Activated CD4-positive, alpha-beta memory T cell treated with anti-CD3 and anti-CD28 coated beads, Interleukin-2, amount 10 ng/mL, durations not matched to agents 7 days and 5 days (primary cell): ENCODE results near the gene FUT8. TPM values are rescaled to one million over a fixed set of nuclear protein-coding genes. Genes with fewer than 3 reads are reported as not detected.

Experiments
- CTCF ChIA-PET: fragments of 350-600 bp; sonication (Branson Sonifier 250); formaldehyde crosslinking; loops from one replicate; lab custom pipeline; 2021; ENCODE audit warnings: antibody characterized with exemption, inconsistent platforms; lab: Charles Lee
- POLR2A ChIA-PET: fragments of 350-600 bp; sonication (Branson Sonifier 250); formaldehyde crosslinking; loops from one replicate; lab custom pipeline; 2021; ENCODE audit warnings: antibody characterized with exemption; lab: Charles Lee
- DNase-seq: peaks from one replicate; pipeline ENCODE4 v3.0.0-alpha.2; 2020
- H3K27ac Mint-ChIP-seq: one replicate; pipeline ENCODE4 v1.8.0; 2021; ENCODE audit warnings: mild to moderate bottlenecking, mixed read lengths
- H3K27me3 Mint-ChIP-seq: one replicate; pipeline ENCODE4 v1.8.0; 2021; ENCODE audit warnings: mixed read lengths
- H3K36me3 Mint-ChIP-seq: one replicate; pipeline ENCODE4 v1.8.0; 2021; ENCODE audit warnings: low read depth, mixed read lengths
- H3K4me1 Mint-ChIP-seq: one replicate; pipeline ENCODE4 v1.8.0; 2021; ENCODE audit warnings: mixed read lengths
- H3K4me3 Mint-ChIP-seq: one replicate; pipeline ENCODE4 v1.8.0; 2021; ENCODE audit warnings: mild to moderate bottlenecking, mixed read lengths
- H3K9me3 Mint-ChIP-seq: one replicate; pipeline ENCODE4 v1.8.0; 2021; ENCODE audit warnings: mixed read lengths
- total RNA-seq, 2 experiments: library from RNA; stranded (reverse); gene quantifications; one replicate each; pipeline ENCODE4 v1.2.3, GENCODE V29; 2021

Gene FUT8
- total RNA-seq, 2 experiments from 2014 or later, result 85.0 to 85.5 TPM

GRCh38 chr14:65720171-65720570 lies 307.6 kb downstream of the FUT8 start:
- ChIA-PET CTCF (interaction anchor here (1.6 kb wide), 1 partner anchor 104 kb away, joined by 3 read pairs; no protein-coding TSS in a partner anchor), POLR2A (no interaction called here)
- Mint-ChIP-seq H3K9me3 (peaks cover 30% of the 10 kb centered on the region), H3K4me3 (no peak overlapping the region), H3K27ac (no peak overlapping the region), H3K36me3 (peaks cover 83% of the 10 kb centered on the region), H3K27me3 (no peaks in the 10 kb centered on the region), H3K4me1 (peaks cover 29% of the 10 kb centered on the region)
- no peak for DNase-seq

GRCh38 chr14:65720743-65721142 lies 308.2 kb downstream of the FUT8 start:
- H3K9me3 Mint-ChIP-seq, result peaks cover 25% of the 10 kb centered on the region
- ChIA-PET POLR2A (no interaction called here), CTCF (no interaction called here)
- no peak for DNase-seq
- H3K4me1 Mint-ChIP-seq, result peaks cover 29% of the 10 kb centered on the region
- no peaks in the 10 kb centered on the region for H3K27me3 Mint-ChIP-seq
- H3K4me3 Mint-ChIP-seq, result no peak overlapping the region
- H3K27ac Mint-ChIP-seq, result no peak overlapping the region
- peaks cover 83% of the 10 kb centered on the region for H3K36me3 Mint-ChIP-seq

- H3K36me3 Mint-ChIP-seq, result peaks cover 91% of the 10 kb centered on the region
- H3K9me3 Mint-ChIP-seq, result peaks cover 20% of the 10 kb centered on the region
- peak overlapping the region; percentile 31 for H3K4me3 Mint-ChIP-seq
- POLR2A ChIA-PET, result interaction anchor here (0.8 to 1.3 kb wide), 3 partner anchors 18 to 312 kb away, joined by 3 to 4 read pairs (median 3); no protein-coding TSS in a partner anchor
- no peaks in the 10 kb centered on the region for H3K27me3 Mint-ChIP-seq
- no peak for DNase-seq
- CTCF ChIA-PET, result no interaction called here
- H3K4me1 Mint-ChIP-seq, result peaks cover 29% of the 10 kb centered on the region
- H3K27ac Mint-ChIP-seq, result peak overlapping the region; percentile 63
Measured at GRCh38 chr14:65723348-65723747, 310.8 kb downstream of the FUT8 start.

DNA sequence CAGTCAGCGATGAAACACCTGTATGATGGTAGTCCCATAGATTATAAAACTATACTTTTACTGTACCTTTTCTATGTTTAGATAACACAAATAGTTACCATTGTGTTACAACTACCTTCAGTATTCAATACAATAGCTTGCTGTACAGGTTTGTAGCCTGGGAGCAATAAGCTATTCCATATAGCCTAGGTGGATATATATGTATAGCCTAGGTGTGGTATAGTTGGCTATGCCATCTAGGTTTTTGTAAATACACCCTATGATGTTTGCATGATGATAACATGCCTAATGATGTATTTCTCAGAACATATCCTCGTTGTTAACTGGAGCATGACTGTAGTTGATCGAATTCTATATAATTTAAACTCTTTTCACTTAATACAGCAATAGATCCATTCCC lies 316.1 kb downstream of the FUT8 start:
- no peak for DNase-seq
- Mint-ChIP-seq H3K27ac (no peak overlapping the region), H3K9me3 (peaks cover 5% of the 10 kb centered on the region), H3K36me3 (peaks cover 68% of the 10 kb centered on the region), H3K27me3 (no peaks in the 10 kb centered on the region), H3K4me3 (no peak overlapping the region), H3K4me1 (peaks cover 21% of the 10 kb centered on the region)
- POLR2A ChIA-PET, result interaction anchor here (1.0 kb wide), 1 partner anchor 10 kb away, joined by 3 read pairs; no protein-coding TSS in a partner anchor
- CTCF ChIA-PET, result no interaction called here

GRCh38 chr14:65729566-65729965 lies 317.0 kb downstream of the FUT8 start:
- Mint-ChIP-seq H3K9me3 (peaks cover 4% of the 10 kb centered on the region), H3K36me3 (peaks cover 68% of the 10 kb centered on the region), H3K27me3 (no peaks in the 10 kb centered on the region), H3K27ac (no peak overlapping the region), H3K4me3 (no peak overlapping the region), H3K4me1 (peaks cover 15% of the 10 kb centered on the region)
- no peak for DNase-seq
- ChIA-PET CTCF (no interaction called here), POLR2A (no interaction called here)

DNA sequence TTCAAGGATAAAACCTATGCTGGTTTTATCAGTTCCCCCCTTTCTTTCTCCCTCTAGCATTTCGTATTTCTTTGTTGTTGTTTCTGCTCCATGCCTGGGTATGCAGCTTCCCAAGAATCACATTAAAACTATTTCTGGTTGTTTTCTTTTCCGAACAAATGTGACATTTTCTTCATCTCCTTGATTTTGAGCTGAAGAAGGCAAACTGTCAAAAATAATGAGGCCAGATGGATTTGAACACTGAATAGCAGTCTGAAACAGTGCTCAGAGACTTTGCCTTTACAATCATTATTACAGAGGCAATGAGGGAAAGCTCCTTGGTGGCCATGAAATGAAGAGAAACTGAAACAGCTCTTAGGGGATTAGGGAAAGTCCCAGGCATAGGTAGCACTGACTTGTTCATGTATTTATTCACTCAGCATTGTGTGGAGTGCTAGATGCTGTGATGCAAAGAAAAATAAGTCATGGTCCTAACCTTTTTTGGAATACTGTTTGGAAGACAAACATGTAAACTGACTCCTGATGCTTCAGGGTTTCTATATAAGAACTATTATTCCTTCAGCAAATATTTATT lies 319.5 kb downstream of the FUT8 start:
- CTCF ChIA-PET, result no interaction called here
- peaks cover 59% of the 10 kb centered on the region for H3K36me3 Mint-ChIP-seq
- peaks cover 12% of the 10 kb centered on the region for H3K4me1 Mint-ChIP-seq
- no peaks in the 10 kb centered on the region for H3K27me3 Mint-ChIP-seq
- H3K9me3 Mint-ChIP-seq, result peaks cover 4% of the 10 kb centered on the region
- peak overlapping the region; percentile 23 for H3K27ac Mint-ChIP-seq
- POLR2A ChIA-PET, result interaction anchor here (1.1 kb wide), 1 partner anchor 319 kb away, joined by 3 read pairs; the partner anchor contains the start of gene FUT8
- H3K4me3 Mint-ChIP-seq, result no peak overlapping the region
- no peak for DNase-seq

GRCh38 chr14:65738339-65738738 lies 325.8 kb downstream of the FUT8 start:
- no peaks in the 10 kb centered on the region for H3K9me3 Mint-ChIP-seq

GRCh38 chr14:65745396-65746190 lies 333.1 kb downstream of the FUT8 start:
- Mint-ChIP-seq H3K9me3 (no peaks in the 10 kb centered on the region), H3K4me3 (no peak overlapping the region), H3K4me1 (no peaks in the 10 kb centered on the region), H3K27me3 (no peaks in the 10 kb centered on the region), H3K27ac (no peak overlapping the region), H3K36me3 (peaks cover 45% of the 10 kb centered on the region)
- DNase-seq, result no peak
- POLR2A ChIA-PET, result no interaction called here
- CTCF ChIA-PET, result interaction anchor here (1.0 kb wide), 1 partner anchor 79 kb away, joined by 3 read pairs; no protein-coding TSS in a partner anchor

More at GRCh38 chr14:65738339-65738738, 325.8 kb downstream of the FUT8 start:
- H3K4me1 Mint-ChIP-seq, result no peaks in the 10 kb centered on the region
- CTCF ChIA-PET, result no interaction called here
- H3K4me3 Mint-ChIP-seq, result no peak overlapping the region
- POLR2A ChIA-PET, result interaction anchor here (0.9 kb wide), 1 partner anchor 10 kb away, joined by 3 read pairs; no protein-coding TSS in a partner anchor
- peaks cover 51% of the 10 kb centered on the region for H3K36me3 Mint-ChIP-seq
- H3K27me3 Mint-ChIP-seq, result no peaks in the 10 kb centered on the region
- H3K27ac Mint-ChIP-seq, result no peak overlapping the region
- no peak for DNase-seq

DNA sequence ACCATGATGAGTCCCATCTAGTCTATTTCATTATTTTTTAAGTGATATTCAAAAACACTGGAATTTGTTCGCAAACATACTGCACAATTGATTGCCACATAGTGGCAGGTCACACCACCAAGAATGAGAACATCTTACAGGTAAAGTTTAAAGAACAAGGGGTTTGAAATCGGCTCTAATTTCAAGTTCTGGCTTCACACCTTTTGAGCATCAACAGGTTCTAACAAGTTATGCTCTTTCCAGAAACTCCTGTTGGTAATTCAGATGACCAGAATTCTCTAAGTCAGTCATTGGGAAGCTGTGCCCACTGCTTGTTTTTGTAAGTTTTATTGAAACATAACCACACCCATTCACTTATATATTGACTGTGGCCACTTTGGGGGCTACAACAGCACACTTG lies 336.3 kb downstream of the FUT8 start:
- no peak overlapping the region for H3K27ac Mint-ChIP-seq
- H3K27me3 Mint-ChIP-seq, result no peaks in the 10 kb centered on the region
- no peaks in the 10 kb centered on the region for H3K4me1 Mint-ChIP-seq
- peaks cover 25% of the 10 kb centered on the region for H3K36me3 Mint-ChIP-seq
- POLR2A ChIA-PET, result no interaction called here
- H3K9me3 Mint-ChIP-seq, result no peaks in the 10 kb centered on the region
- no peak for DNase-seq
- no peak overlapping the region for H3K4me3 Mint-ChIP-seq
- CTCF ChIA-PET, result no interaction called here

DNA sequence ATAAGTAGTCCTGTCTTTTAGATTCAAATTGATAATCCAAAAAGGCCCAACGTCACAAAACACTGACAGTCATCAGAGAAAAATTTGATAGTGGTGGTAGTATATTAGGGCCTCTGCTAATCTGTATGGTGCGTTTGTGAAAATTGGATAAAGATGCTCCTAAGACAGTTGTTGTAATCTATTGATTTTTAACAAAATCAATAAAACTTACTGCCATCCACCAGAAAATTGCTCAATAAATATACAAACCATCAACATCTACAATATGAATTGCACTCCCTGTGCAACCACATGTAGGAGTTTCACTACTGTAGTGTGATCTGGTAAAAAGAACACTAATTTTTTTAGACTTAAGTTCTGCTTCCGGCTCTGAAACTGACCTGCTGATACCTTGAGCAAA lies 336.8 kb downstream of the FUT8 start:
- DNase-seq, result no peak
- H3K27ac Mint-ChIP-seq, result no peak overlapping the region
- H3K9me3 Mint-ChIP-seq, result no peaks in the 10 kb centered on the region
- no peak overlapping the region for H3K4me3 Mint-ChIP-seq
- H3K4me1 Mint-ChIP-seq, result no peaks in the 10 kb centered on the region
- peaks cover 20% of the 10 kb centered on the region for H3K36me3 Mint-ChIP-seq
- no peaks in the 10 kb centered on the region for H3K27me3 Mint-ChIP-seq
- POLR2A ChIA-PET, result no interaction called here
- CTCF ChIA-PET, result interaction anchor here (1.1 kb wide), 1 partner anchor 75 kb away, joined by 4 read pairs; no protein-coding TSS in a partner anchor

DNA sequence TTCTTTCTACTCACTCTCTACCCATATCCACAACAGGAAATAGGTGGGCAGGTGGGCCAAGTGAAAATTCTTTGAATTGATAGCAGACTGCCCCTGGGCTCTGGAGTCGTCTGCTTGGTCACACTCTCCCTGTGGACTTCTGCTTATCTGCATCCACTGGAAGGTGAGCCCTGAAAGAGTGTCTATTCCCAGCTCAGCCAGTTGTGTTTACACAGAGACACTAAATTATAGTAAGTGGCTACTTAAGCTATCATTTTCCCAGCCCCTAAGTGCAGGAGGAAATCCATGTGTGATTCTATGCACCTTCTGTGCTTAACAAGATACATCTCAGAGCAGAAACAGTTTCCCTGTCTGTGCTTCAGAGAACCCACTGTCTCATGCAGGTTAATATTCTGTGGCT lies 338.4 kb downstream of the FUT8 start:
- H3K36me3 Mint-ChIP-seq, result peaks cover 14% of the 10 kb centered on the region
- H3K4me3 Mint-ChIP-seq, result no peak overlapping the region
- H3K27ac Mint-ChIP-seq, result no peak overlapping the region
- CTCF ChIA-PET, result no interaction called here
- no peak for DNase-seq
- H3K4me1 Mint-ChIP-seq, result no peaks in the 10 kb centered on the region
- no peaks in the 10 kb centered on the region for H3K27me3 Mint-ChIP-seq
- no peaks in the 10 kb centered on the region for H3K9me3 Mint-ChIP-seq
- POLR2A ChIA-PET, result no interaction called here

DNA sequence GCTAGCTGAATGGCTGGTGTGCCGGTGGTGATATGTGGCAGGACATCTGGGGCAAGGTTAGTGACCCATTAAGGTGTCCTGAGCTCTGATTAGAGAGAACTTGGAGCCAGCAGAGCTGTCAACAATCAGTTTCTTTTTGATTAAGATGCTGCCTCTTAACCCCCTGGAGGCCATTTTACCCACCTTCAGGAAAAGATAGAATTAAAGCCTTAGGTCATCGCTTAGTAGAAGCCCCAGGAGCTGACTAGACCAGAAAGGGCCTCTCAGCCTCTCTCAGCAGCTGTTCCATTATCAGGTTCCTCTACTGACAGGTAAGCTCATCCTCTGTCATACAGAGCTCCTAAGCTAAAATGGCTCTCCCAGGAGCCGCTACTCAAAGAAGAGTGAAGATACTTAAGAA lies 339.0 kb downstream of the FUT8 start:
- Mint-ChIP-seq H3K9me3 (no peaks in the 10 kb centered on the region), H3K27ac (no peak overlapping the region), H3K36me3 (peaks cover 12% of the 10 kb centered on the region), H3K4me3 (no peak overlapping the region), H3K27me3 (no peaks in the 10 kb centered on the region), H3K4me1 (no peaks in the 10 kb centered on the region)
- no peak for DNase-seq
- ChIA-PET POLR2A (no interaction called here), CTCF (no interaction called here)

GRCh38 chr14:65753061-65753460 lies 340.5 kb downstream of the FUT8 start:
- DNase-seq, result no peak
- CTCF ChIA-PET, result no interaction called here
- no peaks in the 10 kb centered on the region for H3K27me3 Mint-ChIP-seq
- H3K9me3 Mint-ChIP-seq, result no peaks in the 10 kb centered on the region
- H3K4me1 Mint-ChIP-seq, result no peaks in the 10 kb centered on the region
- H3K27ac Mint-ChIP-seq, result no peak overlapping the region
- H3K4me3 Mint-ChIP-seq, result no peak overlapping the region
- peaks cover 4% of the 10 kb centered on the region for H3K36me3 Mint-ChIP-seq
- POLR2A ChIA-PET, result no interaction called here
